PC-3 (cell line): ENCODE measurements around the gene FUT3.

ENCODE experiments used
- CTCF ChIP-seq: fragments of 300-600 bp; sonication (generic); conservative IDR thresholded peaks from 2 replicates; pipeline ENCODE4 v1.5.1; 2017; ENCODE audit warnings: antibody characterized with exemption, low read depth, mild to moderate bottlenecking, low read length
- EZH2 ChIP-seq: fragments of 300-600 bp; sonication (generic); IDR thresholded peaks from one replicate; pipeline ENCODE4 v1.6.1; 2017; ENCODE audit warnings: antibody characterized with exemption, mild to moderate bottlenecking, low read length; ENCODE audit not compliant: unreplicated experiment

- TF ChIP-seq EZH2, result no peak
- TF ChIP-seq CTCF, result no peak
These were observed 49.2 kb downstream of the FUT3 start for GRCh38 chr19:5801796-5802619.
